ENCODE results near the gene NUMBL.
"Not testable (repeated sequence)": the region's sequence is repeated elsewhere in the genome, so short reads cannot be mapped to it uniquely, and the experiment has no call there.

The NUMBL gene

GRCh38 chr19:40661616-40662015 is 28.8 kb downstream of the NUMBL start:
- DNase-seq: no peak

GRCh38 chr19:40659566-40659965 is 30.9 kb downstream of the NUMBL start:
- DNase-seq: no peak

- DNase-seq: no peak
Observed at GRCh38 chr19:40659116-40659515, 31.3 kb downstream of the NUMBL start.

GRCh38 chr19:40658031-40658430 is 32.4 kb downstream of the NUMBL start:
- DNase-seq: no peak

GRCh38 chr19:40655684-40656083 is 34.8 kb downstream of the NUMBL start:
- DNase-seq: not testable (repeated sequence)

- DNase-seq: not testable (repeated sequence)
Observed at GRCh38 chr19:40652303-40652702, 38.1 kb downstream of the NUMBL start.

- no peak for DNase-seq
Observed at GRCh38 chr19:40650749-40651305, 39.6 kb downstream of the NUMBL start.

- DNase-seq: not testable (repeated sequence)
Observed at GRCh38 chr19:40649903-40650675, 40.4 kb downstream of the NUMBL start.

GRCh38 chr19:40646743-40647254 is 43.7 kb downstream of the NUMBL start:
- DNase-seq: no peak

- no peak for DNase-seq
Observed at GRCh38 chr19:40642757-40643305, 47.6 kb downstream of the NUMBL start.

GRCh38 chr19:40642051-40642706 is 48.3 kb downstream of the NUMBL start:
- DNase-seq: no peak

GRCh38 chr19:40641281-40641680 is 49.2 kb downstream of the NUMBL start:
- no peak for DNase-seq

GRCh38 chr19:40640744-40641143 is 49.7 kb downstream of the NUMBL start:
- DNase-seq: no peak

- DNase-seq: no peak
Observed at GRCh38 chr19:40639638-40639982, 50.8 kb downstream of the NUMBL start.

GRCh38 chr19:40638327-40638726 is 52.1 kb downstream of the NUMBL start:
- DNase-seq: no peak

- no peak for DNase-seq
Observed at GRCh38 chr19:40633207-40633606, 57.2 kb downstream of the NUMBL start.

- no peak for DNase-seq
Observed at GRCh38 chr19:40632311-40633036, 58.0 kb downstream of the NUMBL start.

GRCh38 chr19:40630571-40631160 is 59.8 kb downstream of the NUMBL start:
- no peak for DNase-seq

GRCh38 chr19:40629346-40629745 is 61.1 kb downstream of the NUMBL start:
- DNase-seq: no peak

- no peak for DNase-seq
Observed at GRCh38 chr19:40627486-40628279, 62.8 kb downstream of the NUMBL start.

- DNase-seq: no peak
Observed at GRCh38 chr19:40626918-40627317, 63.5 kb downstream of the NUMBL start.
